ENCODE measurements around the gene HSP90AB1. TPM values are rescaled to one million over a fixed set of nuclear protein-coding genes. Genes with fewer than 3 reads are reported as not detected.

Gene HSP90AB1
- total and polyA plus RNA-seq, 9 of the 15 experiments (the other 6 are each of a cell fraction or from before 2014, with no cell fraction given): 1,780 to 3,358 (median 2,262) TPM

- no peak for TF ChIP-seq ZNF609 (CRISPR knock-in tag; IDR thresholded peaks at IDR 0.05; ENCODE audit: borderline replicate concordance)
- TF ChIP-seq ZNF121 (CRISPR knock-in tag; conservative IDR thresholded peaks at IDR 0.05): no peak
- TF ChIP-seq NR3C1 (CRISPR knock-in tag; IDR thresholded peaks at IDR 0.05): no peak
- TF ChIP-seq JUND (IDR thresholded peaks at IDR 0.05; ENCODE audit: borderline replicate concordance, low read depth, low read length): no peak
- TF ChIP-seq JUND (tag; IDR thresholded peaks at IDR 0.05; ENCODE audit: borderline replicate concordance, low read depth, low read length): no peak
- TF ChIP-seq, protein P1, sequence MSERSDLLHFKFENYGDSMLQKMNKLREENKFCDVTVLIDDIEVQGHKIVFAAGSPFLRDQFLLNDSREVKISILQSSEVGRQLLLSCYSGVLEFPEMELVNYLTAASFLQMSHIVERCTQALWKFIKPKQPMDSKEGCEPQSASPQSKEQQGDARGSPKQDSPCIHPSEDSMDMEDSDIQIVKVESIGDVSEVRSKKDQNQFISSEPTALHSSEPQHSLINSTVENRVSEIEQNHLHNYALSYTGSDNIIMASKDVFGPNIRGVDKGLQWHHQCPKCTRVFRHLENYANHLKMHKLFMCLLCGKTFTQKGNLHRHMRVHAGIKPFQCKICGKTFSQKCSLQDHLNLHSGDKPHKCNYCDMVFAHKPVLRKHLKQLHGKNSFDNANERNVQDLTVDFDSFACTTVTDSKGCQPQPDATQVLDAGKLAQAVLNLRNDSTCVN (CRISPR knock-in tag; IDR thresholded peaks at IDR 0.05): no peak
- no peak for TF ChIP-seq CHAMP1 (IDR thresholded peaks at IDR 0.05)
- no peak for TF ChIP-seq ZNF282 (CRISPR knock-in tag; IDR thresholded peaks at IDR 0.05)
- no peak for TF ChIP-seq U2AF1 (optimal IDR thresholded peaks at IDR 0.05; ENCODE audit: low read depth, low read length)
- no peak for TF ChIP-seq TAF7 (tag; IDR thresholded peaks at IDR 0.05)
- no peak for TF ChIP-seq PML (IDR thresholded peaks at IDR 0.05; ENCODE audit: low read length)
- TF ChIP-seq HDGF (IDR thresholded peaks at IDR 0.05): no peak
- TF ChIP-seq SUPT5H (IDR thresholded peaks at IDR 0.05): no peak
- no peak for TF ChIP-seq ZNF280A (IDR thresholded peaks at IDR 0.05; ENCODE audit: low read depth, partially characterized antibody)
- TF ChIP-seq TCFL5 (CRISPR knock-in tag; conservative IDR thresholded peaks at IDR 0.05): no peak
- TF ChIP-seq, protein P2, sequence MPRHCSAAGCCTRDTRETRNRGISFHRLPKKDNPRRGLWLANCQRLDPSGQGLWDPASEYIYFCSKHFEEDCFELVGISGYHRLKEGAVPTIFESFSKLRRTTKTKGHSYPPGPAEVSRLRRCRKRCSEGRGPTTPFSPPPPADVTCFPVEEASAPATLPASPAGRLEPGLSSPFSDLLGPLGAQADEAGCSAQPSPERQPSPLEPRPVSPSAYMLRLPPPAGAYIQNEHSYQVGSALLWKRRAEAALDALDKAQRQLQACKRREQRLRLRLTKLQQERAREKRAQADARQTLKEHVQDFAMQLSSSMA (CRISPR knock-in tag; IDR thresholded peaks at IDR 0.05): no peak
Measured at GRCh38 chr6:44227148-44227793, 19.6 kb upstream of the HSP90AB1 start (continued).

Measured in K562 (cell line).